HCT116 (cell line): ENCODE measurements around the gene PCP2. TPM values are rescaled to one million over a fixed set of nuclear protein-coding genes. Genes with fewer than 3 reads are reported as not detected.

Experiments
- ATAC-seq: fragments of 200-7000 bp; cut with Tn5 transposase; 2 replicates; pipeline ENCODE4 v1.9.1; 2020; ENCODE audit warnings: mild to moderate bottlenecking, moderate library complexity
- BruUV-seq: library from RNA; stranded (reverse); fragments of 400-500 nt; replicated peaks from 2 replicates; lab custom pipeline; 2021; lab: Mats Ljungman, UMichigan
- CTCF ChIA-PET: fragments of 300-600 bp; sonication (Branson Sonifier 250); formaldehyde crosslinking; loops from one replicate; lab custom pipeline; 2021; ENCODE audit warnings: antibody characterized with exemption; lab: Charles Lee
- POLR2A ChIA-PET: fragments of 300-600, 350-600 bp; sonication (Branson Sonifier 250); formaldehyde crosslinking; loops from one replicate; lab custom pipeline; 2021; ENCODE audit warnings: antibody characterized with exemption; lab: Charles Lee
- RAD21 ChIA-PET, 2 experiments: fragments of 300-600 bp; sonication (Branson Sonifier 250); formaldehyde crosslinking; loops; one replicate each; lab custom pipeline; 2023; ENCODE audit warnings: low total read pairs in 2 of 2; ENCODE audit not compliant: uncharacterized antibody in 2 of 2, unreplicated experiment in 2 of 2, low non-redundant PET in 1 of 2; lab: Charles Lee
- DNase-seq: peaks from one replicate; pipeline ENCODE4 v3.0.0-alpha.2; 2010; ENCODE audit warnings: low read depth, low spot score
- H2AFZ ChIP-seq: fragments of 200-600 bp; shearing (Covaris generic), sonication (generic); 2 replicates; pipeline ENCODE4 v1.6.1; 2017; ENCODE audit warnings: low read depth, mixed run types, mixed read lengths, antibody characterized with exemption, low read length; ENCODE audit not compliant: poor library complexity, severe bottlenecking
- H3K27ac ChIP-seq: 2 replicates; pipeline ENCODE4 v1.5.1; 2012; ENCODE audit warnings: low read depth, low read length
- H3K27me3 ChIP-seq: fragments of 200-600 bp; sonication (generic); 2 replicates; pipeline ENCODE4 v1.6.1; 2016; ENCODE audit warnings: mixed run types, low read length, mixed read lengths; ENCODE audit not compliant: insufficient read depth
- H3K36me3 ChIP-seq, 2 experiments: fragments of 200-500 bp in 1 of 2; fragments of 200-600 bp in 1 of 2; sonication (Bioruptor generic) in 1 of 2; sonication (generic) in 1 of 2; 2 replicates each; pipeline versions ENCODE4 v1.5.1 to v1.6.1; 2014 to 2016; ENCODE audit warnings: low read length in 2 of 2, inconsistent platforms in 1 of 2, mixed read lengths in 1 of 2, mixed run types in 1 of 2; ENCODE audit not compliant: insufficient read depth in 2 of 2, control insufficient read depth in 1 of 2
- H3K4me1 ChIP-seq, 2 experiments: fragments of 200-600 bp in 1 of 2; sonication (generic) in 1 of 2; 2 replicates each; pipeline versions ENCODE4 v1.5.1 to v1.6.1; 2012 to 2017; ENCODE audit warnings: low read length in 2 of 2, inconsistent platforms in 1 of 2, mild to moderate bottlenecking in 1 of 2, mixed read lengths in 1 of 2, mixed run types in 1 of 2, moderate library complexity in 1 of 2; ENCODE audit not compliant: insufficient read depth in 2 of 2, control insufficient read depth in 1 of 2
- H3K4me2 ChIP-seq: fragments of 200-600 bp; sonication (generic); 2 replicates; pipeline ENCODE4 v1.6.1; 2017; ENCODE audit warnings: mixed run types, low read length, mixed read lengths
- H3K4me3 ChIP-seq, 2 experiments: fragments of 200-600 bp in 1 of 2; sonication (generic) in 1 of 2; replicated peaks in 1 of 2; 2 replicates each; pipeline ENCODE4 v1.5.1; 2011 to 2016; ENCODE audit warnings: low read length in 2 of 2, control low read depth in 1 of 2, low read depth in 1 of 2, mild to moderate bottlenecking in 1 of 2, mixed read lengths in 1 of 2, mixed run types in 1 of 2
- H3K79me2 ChIP-seq: fragments of 200-600 bp; sonication (generic); 2 replicates; pipeline ENCODE4 v1.6.1; 2017; ENCODE audit warnings: mild to moderate bottlenecking, mixed run types, low read length, moderate library complexity, mixed read lengths; ENCODE audit not compliant: insufficient read depth
- H3K9ac ChIP-seq: fragments of 200-600 bp; sonication (generic); 2 replicates; pipeline ENCODE4 v1.6.1; 2016; ENCODE audit warnings: low read length, mixed read lengths
- H3K9me2 ChIP-seq: fragments of 200-600 bp; sonication (generic), shearing (Covaris generic); 2 replicates; pipeline ENCODE4 v1.6.1; 2017; ENCODE audit warnings: mixed run types, mild to moderate bottlenecking, moderate library complexity; ENCODE audit not compliant: insufficient read depth
- H3K9me3 ChIP-seq, 2 experiments: fragments of 200-500 bp in 1 of 2; fragments of 200-600 bp in 1 of 2; sonication (Bioruptor generic) in 1 of 2; sonication (generic) in 1 of 2; 2 replicates each; pipeline ENCODE4 v1.6.1; 2014 to 2017; ENCODE audit warnings: low read length in 2 of 2, mixed read lengths in 2 of 2, inconsistent platforms in 1 of 2, low read depth in 1 of 2, mild to moderate bottlenecking in 1 of 2, mixed run types in 1 of 2, moderate library complexity in 1 of 2; ENCODE audit not compliant: control insufficient read depth in 1 of 2, insufficient read depth in 1 of 2
- H4K20me1 ChIP-seq: fragments of 200-600 bp; sonication (generic), shearing (Covaris generic); 2 replicates; pipeline ENCODE4 v1.6.1; 2017; ENCODE audit warnings: mixed run types, mild to moderate bottlenecking, moderate library complexity; ENCODE audit not compliant: insufficient read depth
- CBX3 ChIP-seq: IDR thresholded peaks from 2 replicates; pipeline ENCODE4 v1.6.1; 2012; ENCODE audit warnings: low read depth
- POLR2A ChIP-seq: IDR thresholded peaks from 2 replicates; pipeline ENCODE4 v1.7.0; 2011; ENCODE audit warnings: borderline replicate concordance; ENCODE audit not compliant: insufficient read depth, insufficient read length; ENCODE audit errors: extremely low read depth
- RAD21 ChIP-seq: IDR thresholded peaks from 2 replicates; pipeline ENCODE4 v1.6.1; 2012; ENCODE audit warnings: low read depth, mild to moderate bottlenecking
- SIN3A ChIP-seq: IDR thresholded peaks from 2 replicates; pipeline ENCODE4 v1.6.1; 2012; ENCODE audit warnings: low read depth
- SRF ChIP-seq: IDR thresholded peaks from 2 replicates; pipeline ENCODE4 v1.6.1; 2012; ENCODE audit warnings: low read depth
- TCF7L2 ChIP-seq: IDR thresholded peaks from 2 replicates; pipeline ENCODE4 v1.7.0; 2011; ENCODE audit warnings: borderline replicate concordance, inconsistent platforms; ENCODE audit not compliant: insufficient read depth, insufficient read length; ENCODE audit errors: extremely low read depth
- intact Hi-C: fragments of 100-400 bp; cut with micrococcal nuclease; formaldehyde crosslinking; loops from 2 replicates; pipeline ENCODE4 v1.10.0; 2022
- microRNA-seq: library from miRNA; unstranded; fragments of <30 nt; microRNA quantifications from one replicate; pipeline ENCODE4, GENCODE V29; 2016; ENCODE audit warnings: borderline number of aligned reads
- total RNA-seq: library from RNA; stranded (reverse); gene quantifications from one replicate; pipeline ENCODE4 v1.2.1, GENCODE V29; 2021; ENCODE audit not compliant: unreplicated experiment

PCP2 gene
- total RNA-seq, 1 experiment from 2014 or later = 0.32 TPM

GRCh38 chr19:7589822-7590221 is 43.7 kb downstream of the PCP2 start (continued):
- TF ChIP-seq RAD21 = no peak
- TF ChIP-seq SRF = no peak
- no peak for TF ChIP-seq TCF7L2
- TF ChIP-seq POLR2A = no peak
- no peak for TF ChIP-seq CBX3
- TF ChIP-seq SIN3A = no peak

- no peak overlapping the region for H3K9ac ChIP-seq
- no peak for ATAC-seq
- H3K27ac ChIP-seq = no peak overlapping the region
- no peaks in the 10 kb centered on the region for H3K9me2 ChIP-seq
- TF ChIP-seq SRF = no peak
- no peak for TF ChIP-seq SIN3A
- H3K9me3 ChIP-seq = no peaks in the 10 kb centered on the region
- no peak for DNase-seq
- intact Hi-C loops = no loop called here
- no peaks in the 10 kb centered on the region for H3K79me2 ChIP-seq
- POLR2A ChIA-PET = no interaction called here
- no peaks in the 10 kb centered on the region for H3K27me3 ChIP-seq
- RAD21 ChIA-PET = no interaction called here
- no peak overlapping the region for H3K4me2 ChIP-seq
- no TSS peak for BruUV-seq
- H3K4me3 ChIP-seq = no peak overlapping the region
- CTCF ChIA-PET = no interaction called here
- no peaks in the 10 kb centered on the region for H4K20me1 ChIP-seq
- H3K36me3 ChIP-seq = no peaks in the 10 kb centered on the region
- no peak overlapping the region for H2AFZ ChIP-seq
- H3K4me1 ChIP-seq = peaks cover 4 to 12% of the 10 kb centered on the region in 2 experiments; a peak in 3 of 4 replicates
Observed at GRCh38 chr19:7582446-7582845, 51.1 kb downstream of the PCP2 start.

Small RNA genes lying within 50 kb of the gene (microRNA-seq; reads per million reads assigned to microRNA genes)
- not detected for gene MIR6792

Other genes starting within 250 kb of the PCP2 start
- gene PEX11G, start 144.7 kb downstream of the PCP2 start, total RNA-seq = 6.4 TPM
- 20.7 TPM for gene ZNF358, start 117.6 kb downstream of the PCP2 start, total RNA-seq
- 19.1 TPM for gene MCOLN1, start 111.1 kb downstream of the PCP2 start, total RNA-seq
- 159 TPM for gene PNPLA6, start 98.0 kb downstream of the PCP2 start, total RNA-seq
- 24.0 TPM for gene CAMSAP3, start 37.9 kb downstream of the PCP2 start, total RNA-seq
- gene XAB2, start 4.2 kb downstream of the PCP2 start, total RNA-seq = 103 TPM
- gene PET100, start 3.9 kb downstream of the PCP2 start, total RNA-seq = 126 TPM
- 141 TPM for gene STXBP2, start 3.4 kb upstream of the PCP2 start, total RNA-seq
- gene RETN, start 35.3 kb upstream of the PCP2 start, total RNA-seq = not detected
- not detected for gene MCEMP1, start 43.4 kb upstream of the PCP2 start, total RNA-seq
- gene TRAPPC5, start 47.1 kb upstream of the PCP2 start, total RNA-seq = 101 TPM
- 0.20 TPM for gene FCER2, start 68.4 kb upstream of the PCP2 start, total RNA-seq
- gene CLEC4G, start 98.4 kb upstream of the PCP2 start, total RNA-seq = not detected
- gene CD209, start 113.8 kb upstream of the PCP2 start, total RNA-seq = not detected
- gene CLEC4M, start 129.5 kb upstream of the PCP2 start, total RNA-seq = not detected
- 15.0 TPM for gene EVI5L, start 196.5 kb upstream of the PCP2 start, total RNA-seq
- gene PRR36, start 240.7 kb upstream of the PCP2 start, total RNA-seq = 7.5 TPM